H9 (cell line): Measurements from ENCODE around the gene PLRG1. TPM values are rescaled to one million over a fixed set of nuclear protein-coding genes. Genes with fewer than 3 reads are reported as not detected.

ENCODE experiments used
- DNase-seq: peaks from one replicate; pipeline ENCODE4 v3.0.0-alpha.2; 2017
- H2AFZ ChIP-seq: one replicate; pipeline ENCODE4 v1.6.1; 2013; ENCODE audit warnings: mild to moderate bottlenecking, low read length, control low read depth, moderate library complexity
- H2AK5ac ChIP-seq: 2 replicates; pipeline ENCODE4 v1.6.1; 2013; ENCODE audit warnings: low read length, control low read depth, mixed read lengths; ENCODE audit not compliant: insufficient read length
- H2BK120ac ChIP-seq: one replicate; pipeline ENCODE4 v1.6.1; 2013; ENCODE audit warnings: low read depth, mild to moderate bottlenecking, low read length, control low read depth, inconsistent platforms; ENCODE audit not compliant: poor library complexity, severe bottlenecking
- H2BK12ac ChIP-seq: 2 replicates; pipeline ENCODE4 v1.6.1; 2013; ENCODE audit warnings: low read length, control low read depth, mixed read lengths, low read depth; ENCODE audit not compliant: insufficient read length
- H2BK15ac ChIP-seq: 2 replicates; pipeline ENCODE4 v1.6.1; 2013; ENCODE audit warnings: low read depth, low read length, control low read depth
- H2BK20ac ChIP-seq: one replicate; pipeline ENCODE4 v1.6.1; 2013; ENCODE audit warnings: low read depth, mild to moderate bottlenecking, low read length, control low read depth, inconsistent platforms; ENCODE audit not compliant: poor library complexity, severe bottlenecking
- H2BK5ac ChIP-seq: 2 replicates; pipeline ENCODE4 v1.6.1; 2013; ENCODE audit warnings: low read length, control low read depth, mixed read lengths; ENCODE audit not compliant: insufficient read length
- H3K14ac ChIP-seq: 2 replicates; pipeline ENCODE4 v1.6.1; 2013; ENCODE audit warnings: low read length, control low read depth; ENCODE audit not compliant: insufficient read depth
- H3K18ac ChIP-seq: 2 replicates; pipeline ENCODE4 v1.6.1; 2013; ENCODE audit warnings: low read depth, mild to moderate bottlenecking, mixed read lengths, low read length, control low read depth; ENCODE audit not compliant: insufficient read length
- H3K23ac ChIP-seq: 2 replicates; pipeline ENCODE4 v1.6.1; 2013; ENCODE audit warnings: low read length, control low read depth, mixed read lengths, low read depth; ENCODE audit not compliant: insufficient read length
- H3K23me2 ChIP-seq: 2 replicates; pipeline ENCODE4 v1.6.1; 2013; ENCODE audit warnings: low read depth, mild to moderate bottlenecking, mixed read lengths, low read length, control low read depth; ENCODE audit not compliant: insufficient read length, poor library complexity, severe bottlenecking
- H3K27ac ChIP-seq: 2 replicates; pipeline ENCODE4 v1.5.1; 2013; ENCODE audit warnings: low read length, control low read depth, mixed read lengths, low read depth; ENCODE audit not compliant: insufficient read length
- H3K27me3 ChIP-seq: 2 replicates; pipeline ENCODE4 v1.6.1; 2013; ENCODE audit warnings: low read length, control low read depth, inconsistent platforms; ENCODE audit not compliant: insufficient read depth
- H3K4ac ChIP-seq: 2 replicates; pipeline ENCODE4 v1.6.1; 2013; ENCODE audit warnings: low read depth, mild to moderate bottlenecking, control low read depth, inconsistent platforms, low read length, moderate library complexity
- H3K4me1 ChIP-seq: 2 replicates; pipeline ENCODE4 v1.6.1; 2013; ENCODE audit warnings: low read length, control low read depth, inconsistent platforms; ENCODE audit not compliant: insufficient read depth
- H3K4me2 ChIP-seq: 2 replicates; pipeline ENCODE4 v1.6.1; 2013; ENCODE audit warnings: low read length, control low read depth, mixed read lengths; ENCODE audit not compliant: insufficient read length, insufficient read depth
- H3K56ac ChIP-seq: 2 replicates; pipeline ENCODE4 v1.6.1; 2013; ENCODE audit warnings: low read depth, mild to moderate bottlenecking, mixed read lengths, low read length, control low read depth; ENCODE audit not compliant: insufficient read length
- H3K79me1 ChIP-seq: 2 replicates; pipeline ENCODE4 v1.6.1; 2013; ENCODE audit warnings: low read depth, mild to moderate bottlenecking, moderate library complexity, low read length, control low read depth, inconsistent platforms; ENCODE audit not compliant: insufficient read depth, poor library complexity, severe bottlenecking
- H3K79me2 ChIP-seq: 2 replicates; pipeline ENCODE4 v1.6.1; 2013; ENCODE audit warnings: low read length, control low read depth, inconsistent platforms; ENCODE audit not compliant: insufficient read depth
- H3K9ac ChIP-seq: 2 replicates; pipeline ENCODE4 v1.6.1; 2013; ENCODE audit warnings: low read length, control low read depth, mixed read lengths; ENCODE audit not compliant: insufficient read length; ENCODE audit errors: extremely low read depth
- H3K9me3 ChIP-seq: one replicate; pipeline ENCODE4 v1.6.1; 2013; ENCODE audit warnings: low read depth, low read length, inconsistent platforms; ENCODE audit not compliant: control insufficient read depth
- H3T11ph ChIP-seq: one replicate; pipeline ENCODE4 v1.6.1; 2013; ENCODE audit warnings: mild to moderate bottlenecking, low read length, control low read depth, inconsistent platforms
- H4K20me1 ChIP-seq: one replicate; pipeline ENCODE4 v1.6.1; 2013; ENCODE audit not compliant: control insufficient read depth, insufficient read length, insufficient read depth
- H4K5ac ChIP-seq: 2 replicates; pipeline ENCODE4 v1.6.1; 2013; ENCODE audit warnings: low read depth, mild to moderate bottlenecking, mixed read lengths, low read length, control low read depth; ENCODE audit not compliant: insufficient read length
- H4K8ac ChIP-seq: replicated peaks from 2 replicates; pipeline ENCODE4 v1.6.1; 2013; ENCODE audit warnings: low read length, control low read depth, mixed read lengths, low read depth; ENCODE audit not compliant: insufficient read length
- H4K91ac ChIP-seq: 2 replicates; pipeline ENCODE4 v1.6.1; 2013; ENCODE audit warnings: low read depth, mild to moderate bottlenecking, moderate library complexity, mixed read lengths, low read length, control low read depth; ENCODE audit not compliant: insufficient read length
- H3K27ac Mint-ChIP-seq, 3 experiments: 2 replicates in 2 of 3; 3 replicates in 1 of 3; pipeline ENCODE4 v1.8.0; 2020 to 2021; ENCODE audit warnings: mixed read lengths in 3 of 3, mild to moderate bottlenecking in 1 of 3, moderate library complexity in 1 of 3
- H3K27me3 Mint-ChIP-seq: 2 replicates; pipeline ENCODE4 v1.8.0; 2021; ENCODE audit warnings: low read depth, mild to moderate bottlenecking, moderate library complexity, mixed read lengths
- H3K36me3 Mint-ChIP-seq, 3 experiments: 2 replicates in 2 of 3; 3 replicates in 1 of 3; pipeline ENCODE4 v1.8.0; 2020 to 2021; ENCODE audit warnings: low read depth in 3 of 3, mixed read lengths in 3 of 3; ENCODE audit not compliant: insufficient read depth in 1 of 3
- H3K4me1 Mint-ChIP-seq, 2 experiments: 2 replicates each; pipeline ENCODE4 v1.8.0; 2020; ENCODE audit warnings: mixed read lengths in 2 of 2
- H3K4me3 Mint-ChIP-seq, 2 experiments: 2 replicates in 1 of 2; 3 replicates in 1 of 2; pipeline ENCODE4 v1.8.0; 2020 to 2021; ENCODE audit warnings: mild to moderate bottlenecking in 2 of 2, mixed read lengths in 2 of 2, moderate library complexity in 1 of 2
- H3K9me3 Mint-ChIP-seq, 2 experiments: 2 replicates in 1 of 2; 3 replicates in 1 of 2; pipeline ENCODE4 v1.8.0; 2020; ENCODE audit warnings: mild to moderate bottlenecking in 2 of 2, mixed read lengths in 2 of 2, moderate library complexity in 1 of 2
- CTCF ChIP-seq: fragments of 200-600 bp; sonication (generic); conservative IDR thresholded peaks from 3 replicates; pipeline ENCODE4 v1.8.0; 2021; ENCODE audit warnings: antibody characterized with exemption, mild to moderate bottlenecking
- WGBS: extraction: QIAGEN DNeasy Blood & Tissue Kit; methylation state at CpG from one replicate; pipeline ENCODE4 v1.1.7; 2013; ENCODE audit warnings: missing lambda C conversion rate, low lambda C conversion rate, mixed read lengths; ENCODE audit not compliant: insufficient read length; ENCODE audit errors: extremely low coverage; 5-methylcytosine and 5-hydroxymethylcytosine counted together
- total RNA-seq: library from RNA; stranded (reverse); gene quantifications from 2 replicates; pipeline ENCODE4 v1.2.1, GENCODE V29; 2021

Gene PLRG1
- total RNA-seq, 1 experiment from 2014 or later, result 113 TPM

GRCh38 chr4:154586296-154587033, 36.3 kb upstream of the PLRG1 start:
- Histone ChIP-seq H3K23me2 (no peaks in the 10 kb centered on the region), H3K79me1 (no peaks in the 10 kb centered on the region), H3T11ph (no peak overlapping the region), H2BK120ac (no peak overlapping the region), H3K9me3 (no peaks in the 10 kb centered on the region), H3K14ac (no peak overlapping the region), H2BK5ac (no peak overlapping the region), H3K27ac (no peak overlapping the region), H4K8ac (no peak overlapping the region), H3K27me3 (no peaks in the 10 kb centered on the region), H4K91ac (no peak overlapping the region), H2BK20ac (no peak overlapping the region), H2BK15ac (no peak overlapping the region), H3K79me2 (no peaks in the 10 kb centered on the region), H3K9ac (no peak overlapping the region), H2AFZ (no peak overlapping the region), H3K18ac (no peak overlapping the region), H4K5ac (no peak overlapping the region), H4K20me1 (no peaks in the 10 kb centered on the region), H2AK5ac (no peak overlapping the region), H2BK12ac (no peak overlapping the region), H3K4ac (no peak overlapping the region), H3K56ac (no peak overlapping the region), H3K4me1 (no peaks in the 10 kb centered on the region), H3K23ac (no peak overlapping the region), H3K4me2 (no peak overlapping the region)
- DNase-seq, result no peak
- H3K9me3 Mint-ChIP-seq, result no peaks in the 10 kb centered on the region
- no CpG with 5 or more reads among the region's 13 CpGs for WGBS
- TF ChIP-seq CTCF, result no peak
- no peak overlapping the region for H3K4me3 Mint-ChIP-seq
- H3K4me1 Mint-ChIP-seq, result peaks cover 8 to 11% of the 10 kb centered on the region in 2 experiments
- H3K27me3 Mint-ChIP-seq, result no peaks in the 10 kb centered on the region
- H3K36me3 Mint-ChIP-seq, result no peaks in the 10 kb centered on the region
- no peak overlapping the region for H3K27ac Mint-ChIP-seq
